T-helper 2 cell (primary cell): ENCODE results near the gene PPARGC1A.

Experiments
- DNase-seq, 5 experiments: peaks; one replicate each; pipeline versions ENCODE4 v3.0.0 to v3.0.0-alpha.2; 2012 to 2022

PPARGC1A gene

DNA sequence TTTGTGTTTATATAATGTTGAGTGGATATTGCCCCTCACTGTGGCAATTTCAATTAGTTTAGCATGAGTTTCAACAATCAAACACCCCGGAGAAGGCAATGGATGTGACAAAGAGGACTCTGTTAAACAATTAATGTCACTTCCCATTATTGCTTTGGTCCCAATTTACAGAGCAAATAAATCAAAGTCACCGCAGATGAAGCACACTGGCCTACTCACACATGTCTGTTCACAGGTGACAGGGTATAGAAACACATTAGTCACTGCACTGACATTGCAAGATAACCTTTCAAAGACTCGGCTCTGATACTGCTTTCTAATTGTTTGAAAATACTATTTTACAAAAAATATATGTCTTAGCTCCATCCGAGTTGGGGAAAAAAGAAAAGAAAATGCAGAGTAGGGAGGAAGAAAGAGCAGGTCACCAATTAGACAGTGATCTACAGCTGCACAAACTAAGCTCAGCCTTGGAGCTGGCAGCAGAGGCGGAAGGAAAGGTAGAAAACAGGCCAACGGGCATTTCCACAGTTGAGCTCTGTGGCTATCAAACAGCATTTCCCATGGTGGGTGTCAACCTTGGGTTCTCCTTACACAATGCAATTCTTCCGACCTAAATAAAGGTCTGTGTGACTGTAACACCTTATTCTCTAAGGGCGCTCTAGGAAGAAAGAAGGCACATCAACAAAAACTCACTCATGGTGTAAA, 53.9 kb downstream of the PPARGC1A start:
- DNase-seq: no peak

DNA sequence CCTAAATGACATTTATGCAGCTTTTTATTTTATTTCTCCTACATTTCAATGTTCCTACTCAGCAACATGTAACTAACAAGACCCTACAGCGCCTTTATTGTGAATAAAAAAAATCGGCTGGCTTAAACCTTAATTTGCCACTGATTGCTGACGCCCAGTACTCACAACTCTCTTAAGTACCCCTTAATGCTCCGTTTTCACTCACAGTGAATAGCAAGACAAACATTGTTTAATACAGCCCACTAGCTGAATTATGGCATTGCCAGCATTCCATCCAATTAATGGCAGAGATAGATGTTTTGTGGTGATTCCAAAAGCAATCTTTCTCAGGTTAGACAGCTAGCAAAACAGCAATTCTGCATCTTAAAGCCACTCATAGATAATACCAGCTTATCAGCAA, 61.1 kb downstream of the PPARGC1A start:
- DNase-seq: no peak

DNA sequence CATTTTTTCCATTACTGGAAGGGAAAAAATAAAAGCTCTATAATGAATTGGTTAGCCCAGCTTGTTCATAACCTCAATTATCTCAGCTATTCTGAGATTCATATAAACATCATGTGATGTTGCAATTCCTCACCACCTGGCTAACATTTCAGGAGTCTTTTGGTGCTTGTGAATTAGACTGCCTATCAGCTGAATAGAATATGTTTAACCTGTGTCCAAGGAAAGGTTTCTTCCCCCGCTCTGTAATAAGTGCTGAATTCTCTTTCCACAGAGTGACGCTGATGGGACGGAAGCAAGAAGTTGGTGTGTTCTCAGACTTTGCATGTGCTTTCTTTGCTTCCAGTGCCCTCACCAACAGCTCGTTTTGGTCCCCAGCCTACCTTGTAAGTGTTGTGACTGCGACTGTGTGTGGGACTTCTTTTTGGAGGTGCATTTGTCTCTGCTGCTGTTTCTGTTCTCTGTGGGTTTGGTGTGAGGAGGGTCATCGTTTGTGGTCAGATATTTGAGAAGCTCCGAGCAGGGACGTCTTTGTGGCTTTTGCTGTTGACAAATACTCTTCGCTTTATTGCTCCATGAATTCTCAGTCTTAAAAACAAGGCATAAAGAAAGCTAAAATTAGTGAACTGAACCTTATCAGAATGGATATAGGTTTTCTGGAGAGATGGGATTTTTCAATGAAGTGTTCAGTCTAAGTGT, 61.7 kb downstream of the PPARGC1A start:
- DNase-seq: no peak

DNA sequence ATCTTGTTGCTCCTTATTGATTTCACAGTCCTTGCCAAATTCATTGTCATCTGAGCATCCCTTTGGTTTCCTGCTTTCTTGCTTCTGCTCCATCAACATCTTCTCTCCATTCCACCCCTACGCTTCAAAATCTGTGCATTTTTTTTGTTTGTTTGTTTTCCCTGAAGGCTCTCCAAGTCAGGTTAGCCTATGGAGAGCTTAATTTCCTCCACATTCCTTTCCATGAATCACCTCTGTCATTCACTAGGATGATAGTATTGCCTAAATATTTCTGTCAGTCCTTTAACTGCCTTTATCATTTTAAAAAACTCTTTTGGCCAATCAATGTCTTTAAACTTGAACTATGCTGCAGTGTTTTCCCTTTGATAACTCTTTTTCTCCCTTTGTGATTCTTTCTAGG, 67.7 kb downstream of the PPARGC1A start:
- no peak for DNase-seq

DNA sequence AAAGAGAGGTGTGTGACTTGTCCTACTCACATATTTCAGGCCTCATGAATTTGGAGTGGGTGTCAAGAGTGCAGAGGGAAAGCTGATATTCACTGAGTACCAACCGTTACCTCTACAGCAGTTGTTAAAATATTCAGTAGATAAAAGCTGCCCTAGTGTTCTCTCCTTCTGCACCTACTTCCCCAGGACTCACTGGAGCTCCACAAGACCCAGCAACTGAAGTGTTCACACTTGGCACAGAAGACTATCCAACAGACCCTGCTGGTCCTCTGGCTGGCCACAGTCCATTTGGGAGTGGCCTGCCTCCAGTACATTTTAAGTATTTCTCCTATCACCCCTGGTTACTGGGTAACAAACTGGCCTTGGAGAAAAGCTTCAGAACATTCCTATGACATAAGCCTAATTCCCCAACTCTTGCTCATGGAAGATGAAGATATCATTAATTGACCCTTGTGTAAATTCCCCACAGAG, 70.8 kb downstream of the PPARGC1A start:
- no peak for DNase-seq

DNA sequence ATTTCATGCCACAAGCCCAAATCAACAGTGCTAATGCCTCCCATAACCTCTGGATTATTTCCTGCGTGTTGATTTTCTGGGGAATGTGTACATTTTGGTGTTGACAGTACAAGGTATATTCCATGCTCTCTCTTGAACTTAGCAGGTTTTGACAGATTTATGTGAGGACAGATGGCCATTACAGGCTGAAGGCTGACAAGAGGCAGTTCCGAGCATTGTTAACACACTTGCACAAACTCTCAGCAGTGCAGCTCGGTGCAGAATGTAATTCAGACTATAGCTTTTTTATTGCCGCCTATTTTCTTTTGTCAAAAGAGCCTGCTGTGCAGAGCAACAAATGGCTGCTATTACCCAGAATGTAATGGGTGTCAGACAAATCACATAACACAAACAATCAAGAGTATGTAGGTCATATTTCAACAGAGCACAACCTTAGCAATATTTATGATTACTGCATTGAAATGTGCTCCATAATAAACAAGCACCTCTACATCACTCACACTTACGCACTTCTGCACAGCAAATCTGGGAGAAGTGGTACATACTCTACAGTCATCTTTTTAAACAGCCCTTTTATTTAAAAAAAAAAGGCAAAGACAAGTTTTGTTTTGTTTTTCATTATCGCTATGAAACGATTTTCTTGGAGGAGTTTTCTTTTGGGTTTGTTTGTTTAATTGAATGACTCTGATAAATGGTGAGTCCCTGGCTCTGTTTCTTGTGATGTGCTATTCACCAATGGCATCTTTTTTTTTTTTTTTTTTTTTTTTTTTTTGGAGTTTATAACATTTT, 71.6 kb downstream of the PPARGC1A start:
- no peak for DNase-seq

DNA sequence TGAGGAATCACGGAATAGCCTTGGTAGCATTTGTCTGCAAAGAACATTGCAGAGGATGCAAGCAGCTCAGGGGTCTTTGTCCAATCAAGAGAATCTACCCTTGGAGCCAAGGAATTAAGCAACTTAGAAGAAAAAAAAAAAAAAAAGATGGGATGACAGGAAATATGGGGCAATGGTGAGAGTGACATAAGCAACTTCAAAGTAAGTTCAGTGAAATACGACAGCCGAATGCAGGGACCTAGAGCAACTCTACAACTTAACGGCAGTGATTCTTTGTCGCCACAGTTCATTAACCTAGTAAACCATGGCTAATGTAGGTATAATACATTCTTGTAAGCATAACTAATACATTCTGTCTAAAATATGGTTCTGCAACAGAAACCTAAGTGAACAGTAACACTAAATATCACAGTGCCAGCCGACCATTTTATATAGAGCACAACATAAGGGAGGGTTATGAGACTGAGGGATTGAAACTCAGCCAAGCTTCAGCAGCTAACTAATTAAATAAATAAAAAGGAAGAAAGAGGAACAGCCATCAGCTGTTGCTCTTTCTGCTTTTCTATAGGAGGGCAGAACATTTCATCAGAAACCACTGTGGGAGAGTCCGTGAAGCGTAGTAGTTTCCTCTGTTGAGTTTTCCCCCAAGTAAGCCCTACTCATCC, 74.7 kb downstream of the PPARGC1A start:
- no peak for DNase-seq

DNA sequence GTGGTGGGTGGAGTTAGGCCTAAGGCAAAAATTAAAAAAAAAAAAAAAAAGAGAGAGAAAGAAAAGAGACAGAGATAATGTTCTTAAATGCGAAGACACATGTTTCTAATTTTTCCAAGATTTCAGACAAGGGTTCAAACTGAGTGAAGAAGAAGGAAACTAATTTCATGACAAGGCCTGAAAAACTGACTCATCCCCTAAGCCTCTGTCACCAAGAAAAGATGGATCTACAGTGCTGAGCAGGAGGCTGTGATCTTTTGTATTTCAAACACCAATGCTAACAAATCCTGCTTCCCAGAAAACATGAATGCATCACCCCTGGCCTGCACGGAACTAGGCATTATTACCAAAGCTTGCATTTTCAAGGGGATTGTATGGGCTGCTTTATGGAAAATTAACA, 75.3 kb downstream of the PPARGC1A start:
- no peak for DNase-seq

DNA sequence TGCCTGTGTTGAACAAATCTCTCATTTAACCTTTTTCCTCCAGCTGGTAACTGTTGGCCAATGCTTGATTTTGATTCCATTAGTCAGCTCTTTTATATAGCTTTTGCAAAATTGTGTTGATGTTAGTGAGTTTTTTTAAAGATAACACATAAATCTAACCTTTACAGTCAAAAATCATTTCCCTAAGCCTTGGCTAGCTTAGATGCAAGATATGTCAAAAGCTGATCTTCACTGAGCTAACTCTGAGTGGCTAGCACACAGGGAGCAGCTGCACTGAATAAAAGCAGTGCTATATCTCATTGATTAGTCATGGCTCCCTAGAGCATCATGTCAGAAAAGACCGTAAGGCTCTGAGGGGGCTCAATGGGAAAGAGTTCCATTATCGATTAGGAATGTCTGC, 78.7 kb downstream of the PPARGC1A start:
- DNase-seq: no peak

DNA sequence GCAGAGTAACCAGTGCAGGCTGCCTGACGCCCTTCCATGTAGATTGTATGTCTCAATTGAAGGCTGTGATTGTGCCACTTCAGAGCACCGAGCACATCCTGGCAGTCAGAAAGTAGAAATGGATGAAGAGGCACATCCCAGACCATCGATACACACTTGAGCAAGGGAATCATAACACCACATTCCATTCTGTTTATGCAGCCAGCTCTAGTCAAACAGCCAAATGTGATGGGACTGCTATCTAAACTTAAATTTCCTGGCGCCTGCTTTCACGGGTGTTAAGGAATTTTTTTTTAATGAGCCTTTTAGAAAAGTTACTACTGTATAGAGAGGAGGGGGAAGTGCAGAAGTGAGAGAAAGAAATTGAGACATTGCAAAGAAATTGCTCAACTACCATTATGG, 84.4 kb downstream of the PPARGC1A start:
- DNase-seq: no peak

DNA sequence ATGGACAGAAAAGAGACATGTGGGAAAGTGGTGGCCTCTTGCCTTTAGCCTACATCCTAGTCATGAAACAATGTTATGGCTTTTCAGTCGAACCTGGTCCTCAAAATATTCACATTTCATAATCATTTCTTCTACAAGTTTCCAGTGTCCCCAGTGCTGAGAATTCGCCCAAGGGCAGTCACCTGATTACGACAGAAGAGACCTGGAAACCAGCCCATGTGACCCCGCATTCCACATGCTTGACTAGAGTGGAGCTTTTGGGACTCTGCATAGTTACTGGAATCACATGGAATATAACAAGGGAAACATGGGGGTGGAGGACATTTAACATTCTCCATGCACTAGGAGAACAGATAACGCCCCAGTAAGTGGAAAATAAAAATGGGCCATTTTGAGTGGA, 100.1 kb downstream of the PPARGC1A start:
- DNase-seq: no peak

DNA sequence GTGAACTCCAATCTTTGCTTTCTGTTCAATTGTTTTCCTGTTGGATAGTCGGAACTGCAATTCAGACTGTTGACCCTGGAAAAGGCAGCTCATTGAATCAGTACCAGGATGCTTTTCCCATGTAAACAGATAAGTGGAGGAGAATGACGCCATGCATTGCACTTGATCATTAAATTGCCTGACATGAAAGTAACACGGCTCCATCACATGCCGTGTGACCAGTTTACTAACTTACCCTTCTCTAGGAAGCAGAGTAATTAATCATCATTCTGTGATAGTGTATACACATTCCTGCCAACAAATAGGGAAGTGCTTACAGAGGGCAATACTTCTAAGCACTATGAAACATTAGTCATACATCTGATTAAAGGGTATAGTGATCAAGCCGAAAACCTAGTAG, 101.4 kb downstream of the PPARGC1A start:
- no peak for DNase-seq

DNA sequence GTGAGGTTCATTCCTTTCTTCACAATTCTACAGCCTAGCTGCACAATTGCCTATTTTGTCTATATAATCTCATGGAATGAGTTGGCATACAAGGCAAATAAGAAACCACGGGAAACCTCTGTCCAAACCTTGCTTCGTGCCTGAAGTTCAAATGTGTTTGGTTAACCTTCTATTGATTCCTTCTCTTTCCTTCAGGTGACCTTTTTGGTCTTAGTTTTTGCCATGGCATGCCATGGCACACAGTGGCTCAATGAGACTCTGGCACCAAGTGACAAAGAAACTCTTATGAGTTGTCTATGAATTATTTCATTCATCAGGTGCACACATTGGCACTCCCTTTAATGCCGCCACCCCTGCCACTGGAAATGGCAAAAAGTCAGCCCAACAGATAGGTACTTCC, 101.8 kb downstream of the PPARGC1A start:
- DNase-seq: no peak

DNA sequence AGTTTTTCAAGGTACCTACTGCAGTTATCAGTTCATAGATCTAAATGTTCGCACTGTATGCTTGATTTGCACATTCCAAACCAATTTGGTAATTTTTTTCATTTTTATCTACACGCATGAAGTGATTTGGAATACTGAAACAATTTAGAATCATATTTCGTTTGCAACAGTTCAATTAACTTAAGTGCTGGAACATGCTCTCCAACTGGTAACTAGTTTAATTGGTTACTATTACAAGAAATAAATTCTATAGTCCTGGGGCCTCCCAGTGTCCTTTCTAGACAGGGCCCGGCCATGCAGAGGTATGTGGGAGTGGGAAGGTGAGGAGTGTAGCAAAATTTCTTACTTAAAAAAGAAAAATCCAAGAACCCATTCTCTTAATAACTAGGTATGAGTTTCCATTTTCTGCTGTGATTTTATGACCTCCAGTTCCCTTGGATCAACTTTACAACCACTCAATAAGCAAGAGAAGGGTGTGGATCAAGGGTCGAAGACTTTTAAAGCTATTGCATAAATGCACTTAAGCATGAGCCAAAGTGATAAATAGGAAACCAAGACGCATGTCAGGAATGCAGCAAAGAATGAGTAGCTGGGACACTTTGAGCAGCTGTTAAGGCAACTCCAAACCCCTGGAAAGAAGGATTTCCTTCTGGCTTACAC, 106.9 kb downstream of the PPARGC1A start:
- no peak for DNase-seq

DNA sequence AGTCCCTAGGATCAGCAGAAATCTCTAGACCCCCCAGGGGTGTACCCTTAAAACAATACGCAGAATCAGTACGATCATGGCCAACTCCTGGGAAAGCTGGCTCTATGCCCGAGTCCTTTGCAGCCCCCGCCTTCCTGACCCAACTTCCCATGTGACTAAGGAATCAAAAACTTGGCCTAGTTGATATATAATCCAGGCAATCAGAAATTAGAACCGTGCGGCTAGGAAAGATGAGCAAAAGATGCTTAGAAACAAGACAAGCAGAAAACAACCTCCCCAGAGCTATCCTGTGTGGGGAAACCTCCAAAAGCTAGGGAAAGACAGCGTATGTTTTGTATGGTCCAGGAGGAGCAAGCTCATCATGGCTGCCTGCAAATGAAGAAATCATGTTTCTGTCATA, 110.0 kb downstream of the PPARGC1A start:
- DNase-seq: no peak

DNA sequence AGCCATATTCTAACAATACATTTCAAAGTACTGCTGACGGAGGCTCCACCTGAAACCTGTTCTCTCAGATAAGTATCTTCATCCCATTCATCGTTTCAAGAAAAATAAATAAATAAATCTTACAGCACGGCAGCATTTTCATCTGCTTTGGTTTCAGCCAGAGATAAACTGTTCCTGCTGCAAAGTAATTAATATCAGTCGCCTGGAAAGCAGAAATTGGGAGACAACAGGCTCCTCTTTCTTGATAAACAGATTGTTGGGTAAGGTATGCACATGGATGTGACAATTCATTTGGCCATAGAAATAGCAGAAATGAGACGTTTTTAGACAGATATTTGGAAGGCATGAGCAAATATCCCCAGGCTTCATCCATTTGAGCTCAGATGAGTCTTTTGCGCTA, 110.4 kb downstream of the PPARGC1A start:
- no peak for DNase-seq

DNA sequence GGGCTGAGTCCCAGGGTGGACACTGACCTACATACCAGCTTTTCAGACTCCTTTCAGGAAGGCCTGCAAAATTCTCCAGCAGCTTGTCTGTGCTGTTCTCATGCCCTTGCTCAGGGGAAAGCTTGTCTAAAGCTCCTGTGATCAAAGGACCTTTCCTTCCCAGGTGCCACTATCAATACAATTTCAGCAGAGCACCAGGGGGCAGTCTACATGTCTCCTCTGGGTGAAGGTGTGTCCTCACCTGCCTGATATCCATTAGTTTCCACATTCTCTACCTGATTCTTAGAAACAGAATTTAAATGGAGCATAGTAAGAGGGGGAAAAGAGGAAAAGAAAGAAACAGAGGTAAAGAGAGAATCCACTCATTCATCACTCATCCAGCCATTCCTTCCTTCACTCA, 114.2 kb downstream of the PPARGC1A start:
- DNase-seq: no peak

DNA sequence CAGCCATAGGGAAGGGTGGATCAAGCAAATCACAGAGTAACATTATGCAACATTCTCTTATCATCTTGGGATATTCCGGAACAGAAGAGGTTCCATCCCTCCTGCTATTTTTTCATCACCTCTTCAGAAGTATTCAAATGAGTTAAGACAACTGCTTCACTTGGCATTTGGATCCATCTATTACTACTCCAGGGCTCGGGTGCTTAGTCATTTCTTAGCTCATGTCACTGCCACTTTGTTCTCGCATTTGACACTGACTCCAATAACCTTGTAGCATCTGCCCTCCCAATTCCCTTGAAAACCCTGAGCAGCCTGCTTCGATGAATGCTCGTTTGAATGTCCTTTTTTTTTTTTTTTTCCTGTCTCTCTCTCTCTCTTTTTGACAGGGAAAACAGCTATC, 114.9 kb downstream of the PPARGC1A start:
- no peak for DNase-seq

DNA sequence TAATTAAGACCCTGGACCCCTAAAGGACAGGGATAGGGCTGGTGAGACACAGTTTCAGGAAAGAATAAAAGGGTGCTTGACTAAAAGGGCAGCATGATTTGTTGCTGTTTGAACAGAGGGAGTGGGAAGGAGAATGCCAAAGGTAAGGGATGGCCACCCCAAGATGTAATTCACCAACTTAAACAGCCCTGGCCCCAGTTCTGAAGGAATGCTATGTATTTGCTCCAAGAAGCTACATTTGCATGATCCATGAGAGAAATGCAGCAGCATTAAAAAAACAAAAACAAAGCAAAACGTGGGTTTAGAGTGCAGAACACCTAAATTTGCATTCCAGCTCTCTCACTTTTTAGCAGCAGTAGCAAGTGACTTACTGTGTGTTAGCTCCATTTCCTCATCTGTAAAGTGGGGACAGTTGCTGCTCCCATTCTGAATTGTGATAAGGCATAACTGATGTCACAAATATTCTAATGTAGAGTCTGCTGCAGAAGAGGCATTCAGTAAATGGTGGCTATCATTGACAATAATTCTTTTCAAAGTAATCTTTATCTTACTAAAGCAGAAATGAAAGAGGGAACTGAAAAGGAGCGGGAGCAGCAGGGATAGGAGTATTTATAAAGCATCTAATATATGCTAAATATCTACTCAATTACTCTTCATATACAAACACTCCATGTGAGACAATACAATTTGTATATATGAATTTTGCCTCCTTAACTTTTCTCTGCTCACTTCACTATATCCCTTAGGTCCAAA, 115.8 kb downstream of the PPARGC1A start:
- DNase-seq: no peak

DNA sequence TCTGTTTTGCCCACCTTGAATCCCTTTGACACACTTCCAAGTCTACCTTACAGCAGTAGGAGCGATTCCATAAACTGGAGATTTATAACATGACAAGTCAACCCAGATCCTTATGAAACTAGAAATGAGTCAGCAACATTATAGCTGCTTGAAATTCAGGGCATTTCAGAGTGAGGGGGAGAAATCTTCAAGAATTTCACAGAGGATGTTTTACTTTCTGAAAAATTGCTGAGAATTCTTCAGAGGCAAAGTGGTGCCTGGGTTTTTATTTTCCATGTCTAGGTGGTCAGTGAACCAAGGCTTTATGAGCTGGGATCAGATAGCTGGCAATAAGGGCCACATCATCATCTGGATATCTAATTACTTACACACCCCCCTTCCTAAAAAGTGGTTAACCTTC, 119.8 kb downstream of the PPARGC1A start:
- DNase-seq: no peak

DNA sequence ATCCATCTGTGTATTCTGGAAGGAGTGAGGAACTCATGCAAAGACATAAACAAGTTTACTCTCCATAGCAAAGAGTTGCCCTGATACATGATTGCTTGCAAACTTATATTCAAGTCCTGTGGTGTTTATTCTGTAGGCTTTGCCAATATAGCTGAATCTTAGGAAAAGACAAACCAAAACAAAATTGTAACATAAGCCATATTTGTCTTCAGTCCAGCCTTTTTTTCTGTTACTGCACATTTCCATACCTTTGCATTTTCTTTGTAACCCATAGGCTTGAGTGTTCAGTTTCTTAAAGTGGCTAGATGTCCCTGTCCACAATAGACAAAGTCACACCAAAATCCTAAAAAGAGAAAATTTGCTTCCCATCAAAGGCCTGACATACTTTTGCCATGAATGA, 120.4 kb downstream of the PPARGC1A start:
- DNase-seq: no peak

DNA sequence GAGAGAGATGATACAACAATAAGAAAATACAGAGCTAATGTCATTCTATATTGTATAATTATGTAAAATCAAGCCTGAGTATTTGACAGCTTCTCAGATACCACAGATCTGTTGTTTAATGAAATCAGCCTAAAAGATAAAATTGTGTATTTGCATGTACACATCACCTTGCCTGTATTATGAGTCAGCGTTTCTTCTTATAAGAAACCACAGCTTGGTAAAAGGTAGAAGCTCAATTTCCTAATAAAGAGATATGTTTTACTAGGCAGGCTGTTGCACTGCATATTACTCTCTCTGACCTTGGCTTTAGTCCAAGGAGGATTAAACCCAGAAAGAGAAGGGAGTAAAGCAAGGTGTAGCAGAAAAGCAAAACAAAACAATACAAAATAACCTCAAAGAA, 121.3 kb downstream of the PPARGC1A start:
- no peak for DNase-seq
